ENCODE measurements around the gene NOP16.
"Not testable (repeated sequence)": the region's sequence is repeated elsewhere in the genome, so short reads cannot be mapped to it uniquely, and the experiment has no call there.

- TF ChIP-seq POLR2AphosphoS5, CTCF (IDR thresholded peaks at IDR 0.05): not testable (repeated sequence)
Observed at GRCh38 chr5:176408252-176408573, 19.8 kb upstream of the NOP16 start.
